Measurements from ENCODE around the gene STX1B. TPM values are rescaled to one million over a fixed set of nuclear protein-coding genes. Genes with fewer than 3 reads are reported as not detected.

Gene STX1B
- total and polyA plus RNA-seq, 4 donors: 0.09 to 1.2 (median 0.51) TPM

DNA sequence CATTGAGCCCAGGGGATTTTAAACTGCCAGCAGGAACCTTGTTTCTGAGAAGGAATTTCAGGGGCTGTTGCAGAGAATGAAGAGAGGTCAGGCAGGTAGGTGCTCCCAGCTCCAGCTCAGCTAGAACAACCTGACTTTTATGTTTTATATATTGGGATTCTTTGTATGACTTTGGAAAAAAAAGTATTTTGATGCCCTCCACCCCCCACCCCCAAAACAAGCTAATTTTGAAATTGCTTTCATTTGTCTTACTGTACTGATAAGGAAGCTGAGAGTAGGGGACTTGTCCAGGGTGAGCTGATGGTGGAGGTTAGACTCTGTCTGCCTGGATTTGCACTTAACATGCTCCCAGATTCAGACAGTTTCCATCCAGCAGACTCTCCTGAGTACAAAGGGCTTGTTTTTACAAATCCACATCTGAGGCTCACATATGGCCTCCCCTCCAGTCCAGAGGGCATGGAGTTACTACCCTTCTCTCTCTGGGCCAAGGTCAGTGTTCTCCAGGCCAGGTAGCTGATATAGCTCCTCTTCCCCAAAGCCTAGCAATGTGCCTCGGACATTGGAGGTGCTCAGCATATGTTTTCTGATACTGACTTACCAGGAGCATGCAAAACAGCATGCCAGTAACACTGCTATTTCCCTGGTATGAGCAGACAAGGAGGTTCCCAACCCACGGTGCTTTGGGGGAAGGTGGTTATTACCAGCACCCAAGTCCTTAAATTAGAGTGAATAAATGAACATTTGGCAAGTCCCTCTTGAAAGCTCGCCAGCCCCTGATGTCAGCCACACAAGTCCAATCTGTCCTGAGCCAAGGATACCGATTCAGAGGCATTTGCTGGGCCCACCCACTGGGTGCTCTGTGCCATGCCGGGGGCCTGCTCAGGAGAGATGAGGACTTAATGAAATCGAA, 11.3 kb downstream of the STX1B start:
- H3K9me3 ChIP-seq (ENCODE audit: control insufficient read depth in 4 of 4, low read length in 3 of 4): no peaks in the 10 kb centered on the region
- TF ChIP-seq EGR1 (IDR thresholded peaks at IDR 0.05; ENCODE audit: low read depth in 2 of 2) (peak; percentile 22 to 66), NR2F2 (IDR thresholded peaks at IDR 0.05) (peak; percentile 71), YY1 (IDR thresholded peaks at IDR 0.05) (peak; percentile 93), RXRA (IDR thresholded peaks at IDR 0.05) (peak; percentile 93), FOXA2 (IDR thresholded peaks at IDR 0.05) (peak; percentile 24), RAD21 (IDR thresholded peaks at IDR 0.05) (peak; percentile 29 to 47), HNF4A (conservative IDR thresholded peaks at IDR 0.05) (peak; percentile 98), GABPA (IDR thresholded peaks at IDR 0.05 in 1 of 2, conservative IDR thresholded peaks at IDR 0.05 in 1 of 2) (peak in 1 of 2 donors; percentile 62), JUND (IDR thresholded peaks at IDR 0.05) (peak in 1 of 2 donors; percentile 50), HNF4G (IDR thresholded peaks at IDR 0.05) (peak; percentile 93), TAF1 (conservative IDR thresholded peaks at IDR 0.05) (peak; percentile 47), FOXA1 (IDR thresholded peaks at IDR 0.05) (peak; percentile 70), SP1 (IDR thresholded peaks at IDR 0.05) (peak; percentile 98)
- TF ChIP-seq, protein P1, sequence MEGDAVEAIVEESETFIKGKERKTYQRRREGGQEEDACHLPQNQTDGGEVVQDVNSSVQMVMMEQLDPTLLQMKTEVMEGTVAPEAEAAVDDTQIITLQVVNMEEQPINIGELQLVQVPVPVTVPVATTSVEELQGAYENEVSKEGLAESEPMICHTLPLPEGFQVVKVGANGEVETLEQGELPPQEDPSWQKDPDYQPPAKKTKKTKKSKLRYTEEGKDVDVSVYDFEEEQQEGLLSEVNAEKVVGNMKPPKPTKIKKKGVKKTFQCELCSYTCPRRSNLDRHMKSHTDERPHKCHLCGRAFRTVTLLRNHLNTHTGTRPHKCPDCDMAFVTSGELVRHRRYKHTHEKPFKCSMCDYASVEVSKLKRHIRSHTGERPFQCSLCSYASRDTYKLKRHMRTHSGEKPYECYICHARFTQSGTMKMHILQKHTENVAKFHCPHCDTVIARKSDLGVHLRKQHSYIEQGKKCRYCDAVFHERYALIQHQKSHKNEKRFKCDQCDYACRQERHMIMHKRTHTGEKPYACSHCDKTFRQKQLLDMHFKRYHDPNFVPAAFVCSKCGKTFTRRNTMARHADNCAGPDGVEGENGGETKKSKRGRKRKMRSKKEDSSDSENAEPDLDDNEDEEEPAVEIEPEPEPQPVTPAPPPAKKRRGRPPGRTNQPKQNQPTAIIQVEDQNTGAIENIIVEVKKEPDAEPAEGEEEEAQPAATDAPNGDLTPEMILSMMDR (IDR thresholded peaks at IDR 0.05; ENCODE audit: low read depth, low read length, missing input control): no peak
- TF ChIP-seq, protein P2, sequence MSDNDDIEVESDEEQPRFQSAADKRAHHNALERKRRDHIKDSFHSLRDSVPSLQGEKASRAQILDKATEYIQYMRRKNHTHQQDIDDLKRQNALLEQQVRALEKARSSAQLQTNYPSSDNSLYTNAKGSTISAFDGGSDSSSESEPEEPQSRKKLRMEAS (IDR thresholded peaks at IDR 0.05): peak; percentile 78
- TF ChIP-seq, protein P3, sequence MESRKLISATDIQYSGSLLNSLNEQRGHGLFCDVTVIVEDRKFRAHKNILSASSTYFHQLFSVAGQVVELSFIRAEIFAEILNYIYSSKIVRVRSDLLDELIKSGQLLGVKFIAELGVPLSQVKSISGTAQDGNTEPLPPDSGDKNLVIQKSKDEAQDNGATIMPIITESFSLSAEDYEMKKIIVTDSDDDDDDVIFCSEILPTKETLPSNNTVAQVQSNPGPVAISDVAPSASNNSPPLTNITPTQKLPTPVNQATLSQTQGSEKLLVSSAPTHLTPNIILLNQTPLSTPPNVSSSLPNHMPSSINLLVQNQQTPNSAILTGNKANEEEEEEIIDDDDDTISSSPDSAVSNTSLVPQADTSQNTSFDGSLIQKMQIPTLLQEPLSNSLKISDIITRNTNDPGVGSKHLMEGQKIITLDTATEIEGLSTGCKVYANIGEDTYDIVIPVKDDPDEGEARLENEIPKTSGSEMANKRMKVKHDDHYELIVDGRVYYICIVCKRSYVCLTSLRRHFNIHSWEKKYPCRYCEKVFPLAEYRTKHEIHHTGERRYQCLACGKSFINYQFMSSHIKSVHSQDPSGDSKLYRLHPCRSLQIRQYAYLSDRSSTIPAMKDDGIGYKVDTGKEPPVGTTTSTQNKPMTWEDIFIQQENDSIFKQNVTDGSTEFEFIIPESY (IDR thresholded peaks at IDR 0.05): no peak
- TF ChIP-seq, protein P4, sequence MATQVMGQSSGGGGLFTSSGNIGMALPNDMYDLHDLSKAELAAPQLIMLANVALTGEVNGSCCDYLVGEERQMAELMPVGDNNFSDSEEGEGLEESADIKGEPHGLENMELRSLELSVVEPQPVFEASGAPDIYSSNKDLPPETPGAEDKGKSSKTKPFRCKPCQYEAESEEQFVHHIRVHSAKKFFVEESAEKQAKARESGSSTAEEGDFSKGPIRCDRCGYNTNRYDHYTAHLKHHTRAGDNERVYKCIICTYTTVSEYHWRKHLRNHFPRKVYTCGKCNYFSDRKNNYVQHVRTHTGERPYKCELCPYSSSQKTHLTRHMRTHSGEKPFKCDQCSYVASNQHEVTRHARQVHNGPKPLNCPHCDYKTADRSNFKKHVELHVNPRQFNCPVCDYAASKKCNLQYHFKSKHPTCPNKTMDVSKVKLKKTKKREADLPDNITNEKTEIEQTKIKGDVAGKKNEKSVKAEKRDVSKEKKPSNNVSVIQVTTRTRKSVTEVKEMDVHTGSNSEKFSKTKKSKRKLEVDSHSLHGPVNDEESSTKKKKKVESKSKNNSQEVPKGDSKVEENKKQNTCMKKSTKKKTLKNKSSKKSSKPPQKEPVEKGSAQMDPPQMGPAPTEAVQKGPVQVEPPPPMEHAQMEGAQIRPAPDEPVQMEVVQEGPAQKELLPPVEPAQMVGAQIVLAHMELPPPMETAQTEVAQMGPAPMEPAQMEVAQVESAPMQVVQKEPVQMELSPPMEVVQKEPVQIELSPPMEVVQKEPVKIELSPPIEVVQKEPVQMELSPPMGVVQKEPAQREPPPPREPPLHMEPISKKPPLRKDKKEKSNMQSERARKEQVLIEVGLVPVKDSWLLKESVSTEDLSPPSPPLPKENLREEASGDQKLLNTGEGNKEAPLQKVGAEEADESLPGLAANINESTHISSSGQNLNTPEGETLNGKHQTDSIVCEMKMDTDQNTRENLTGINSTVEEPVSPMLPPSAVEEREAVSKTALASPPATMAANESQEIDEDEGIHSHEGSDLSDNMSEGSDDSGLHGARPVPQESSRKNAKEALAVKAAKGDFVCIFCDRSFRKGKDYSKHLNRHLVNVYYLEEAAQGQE (IDR thresholded peaks at IDR 0.05): peak; percentile 80
- TF ChIP-seq, protein P5, sequence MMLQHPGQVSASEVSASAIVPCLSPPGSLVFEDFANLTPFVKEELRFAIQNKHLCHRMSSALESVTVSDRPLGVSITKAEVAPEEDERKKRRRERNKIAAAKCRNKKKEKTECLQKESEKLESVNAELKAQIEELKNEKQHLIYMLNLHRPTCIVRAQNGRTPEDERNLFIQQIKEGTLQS (IDR thresholded peaks at IDR 0.05): no peak
- no peak overlapping the region for H3K9ac ChIP-seq (ENCODE audit: low read depth in 1 of 2, low read length in 2 of 2)
- H3K4me1 ChIP-seq (ENCODE audit: control insufficient read depth in 4 of 4, insufficient read depth in 4 of 4, low read length in 3 of 4): peaks cover 3 to 36% (median 30%) of the 10 kb centered on the region in 4 donors
- WGBS: 36% methylated on average over 6 of the region's 6 CpGs
- no peaks in the 10 kb centered on the region for H3K36me3 ChIP-seq (ENCODE audit: control insufficient read depth in 4 of 4, insufficient read depth in 3 of 4, low read depth in 1 of 4, low read length in 3 of 4)
- H3K27me3 ChIP-seq (ENCODE audit: control insufficient read depth in 4 of 4, insufficient read depth in 4 of 4, low read length in 3 of 4): no peaks in the 10 kb centered on the region
- no peak for DNase-seq (ENCODE audit: low spot score)
- H3K27ac ChIP-seq (ENCODE audit: low read depth in 1 of 2, low read length in 2 of 2): peak overlapping the region; percentile 95 to 96
- H3K4me3 ChIP-seq (ENCODE audit: low read depth in 1 of 3, low read length in 3 of 3): no peak overlapping the region
